OCI-LY3 (cell line): Measurements from ENCODE around the gene KRT2.

ENCODE experiments used
- H2AFZ ChIP-seq: fragments of 200-600, 300-600 bp; shearing (Covaris generic); 2 replicates; pipeline ENCODE4 v1.6.0; 2014; ENCODE audit warnings: antibody characterized with exemption, low read depth, low read length
- H3K27ac ChIP-seq: fragments of 200-600, 300-600 bp; sonication (generic); 2 replicates; pipeline ENCODE4 v1.5.1; 2014; ENCODE audit warnings: mild to moderate bottlenecking, low read length, moderate library complexity, mixed read lengths
- H3K27me3 ChIP-seq: fragments of 200-600, 300-600 bp; sonication (generic); 2 replicates; pipeline ENCODE4 v1.6.1; 2014; ENCODE audit warnings: low read depth, low read length, mixed read lengths
- H3K36me3 ChIP-seq: fragments of 200-600, 300-600 bp; sonication (generic); replicated peaks from 2 replicates; pipeline ENCODE3; 2014; ENCODE audit warnings: low read depth, low read length, mixed read lengths
- H3K4me1 ChIP-seq: fragments of 300-600, 200-600 bp; sonication (generic); 2 replicates; pipeline ENCODE4 v1.6.1; 2014; ENCODE audit warnings: low read length, mixed read lengths
- H3K4me2 ChIP-seq: fragments of 200-600, 300-600 bp; sonication (generic); 2 replicates; pipeline ENCODE4 v1.6.1; 2014; ENCODE audit warnings: low read length, mixed read lengths
- H3K4me3 ChIP-seq: fragments of 300-600, 200-600 bp; sonication (generic); 2 replicates; pipeline ENCODE4 v1.5.1; 2014; ENCODE audit warnings: antibody characterized with exemption, mild to moderate bottlenecking, low read length, moderate library complexity
- H3K79me2 ChIP-seq: fragments of 300-600, 200-600 bp; shearing (Covaris generic); 2 replicates; pipeline ENCODE4 v1.6.1; 2014; ENCODE audit warnings: mild to moderate bottlenecking, low read length, mixed read lengths
- H3K9ac ChIP-seq: fragments of 300-600, 200-600 bp; shearing (Covaris generic); 2 replicates; pipeline ENCODE4 v1.6.0; 2014; ENCODE audit warnings: mild to moderate bottlenecking, low read length, moderate library complexity
- H3K9me3 ChIP-seq: fragments of 200-600, 300-600 bp; shearing (Covaris generic); 2 replicates; pipeline ENCODE4 v1.6.1; 2014; ENCODE audit warnings: low read length, mixed read lengths; ENCODE audit not compliant: insufficient read depth
- H4K20me1 ChIP-seq: fragments of 200-600, 300-600 bp; sonication (generic); 2 replicates; pipeline ENCODE4 v1.6.1; 2016; ENCODE audit warnings: low read length, mixed read lengths; ENCODE audit not compliant: insufficient read depth
- CTCF ChIP-seq: fragments of 200-600, 300-600 bp; sonication (generic); IDR thresholded peaks from 2 replicates; pipeline ENCODE4 v1.5.1; 2014; ENCODE audit warnings: antibody characterized with exemption, low read length, low read depth
- EZH2phosphoT487 ChIP-seq: fragments of 200-600 bp; shearing (Covaris generic); IDR thresholded peaks from 2 replicates; pipeline ENCODE4 v1.6.1; 2018; ENCODE audit warnings: antibody characterized with exemption, mixed run types, low read depth

Gene KRT2

GRCh38 chr12:52627395-52628110 is 24.5 kb downstream of the KRT2 start:
- Histone ChIP-seq H3K9me3 (no peaks in the 10 kb centered on the region), H3K79me2 (no peaks in the 10 kb centered on the region)

GRCh38 chr12:52622349-52622748 is 29.7 kb downstream of the KRT2 start:
- Histone ChIP-seq H4K20me1 (no peaks in the 10 kb centered on the region), H3K4me3 (no peak overlapping the region), H3K27me3 (peaks cover 40% of the 10 kb centered on the region), H3K27ac (no peak overlapping the region), H3K36me3 (no peaks in the 10 kb centered on the region), H3K9me3 (no peaks in the 10 kb centered on the region), H3K79me2 (no peaks in the 10 kb centered on the region), H3K9ac (no peak overlapping the region), H3K4me1 (peaks cover 6% of the 10 kb centered on the region), H3K4me2 (no peak overlapping the region), H2AFZ (no peak overlapping the region)
- TF ChIP-seq EZH2phosphoT487 (no peak), CTCF (no peak)

More at GRCh38 chr12:52627395-52628110, 24.5 kb downstream of the KRT2 start:
- no peak overlapping the region for H2AFZ ChIP-seq
- H4K20me1 ChIP-seq: no peaks in the 10 kb centered on the region
- H3K4me1 ChIP-seq: peaks cover 5% of the 10 kb centered on the region; the same call in 1 of the 2 replicates
- TF ChIP-seq CTCF (no peak), EZH2phosphoT487 (no peak)
- no peaks in the 10 kb centered on the region for H3K36me3 ChIP-seq
- H3K27me3 ChIP-seq: peaks cover 43% of the 10 kb centered on the region
- H3K4me2 ChIP-seq: no peak overlapping the region
- no peak overlapping the region for H3K27ac ChIP-seq
- no peak overlapping the region for H3K9ac ChIP-seq
- H3K4me3 ChIP-seq: no peak overlapping the region

- Histone ChIP-seq H3K4me2 (no peak overlapping the region), H3K4me1 (peaks cover 6% of the 10 kb centered on the region), H3K79me2 (no peaks in the 10 kb centered on the region), H3K36me3 (no peaks in the 10 kb centered on the region), H3K27ac (no peak overlapping the region), H4K20me1 (no peaks in the 10 kb centered on the region), H3K9ac (no peak overlapping the region), H3K4me3 (no peak overlapping the region), H3K27me3 (peaks cover 21% of the 10 kb centered on the region), H3K9me3 (no peaks in the 10 kb centered on the region), H2AFZ (no peak overlapping the region)
- TF ChIP-seq EZH2phosphoT487 (no peak), CTCF (no peak)
Observed at GRCh38 chr12:52618866-52619265, 33.1 kb downstream of the KRT2 start.

GRCh38 chr12:52618216-52618615 is 33.8 kb downstream of the KRT2 start, which contains the start of gene KRT73:
Gene KRT73 (minus strand): TSS chr12:52618559. CDS start chr12:52618524, 35 bp downstream.
- H3K9ac ChIP-seq: no peak within 1 kb of the TSS

More at GRCh38 chr12:52618216-52618615, 33.8 kb downstream of the KRT2 start, which contains the start of gene KRT73:
- Histone ChIP-seq H4K20me1 (no peaks in the 10 kb centered on the region), H3K9me3 (no peaks in the 10 kb centered on the region), H3K27ac (no peak within 1 kb of the TSS), H3K36me3 (no peaks in the 10 kb centered on the region), H3K27me3 (peaks cover 20% of the 10 kb centered on the region), H3K79me2 (no peaks in the 10 kb centered on the region), H3K4me3 (no peak within 1 kb of the TSS), H2AFZ (no peak within 1 kb of the TSS), H3K4me2 (no peak within 1 kb of the TSS), H3K4me1 (peaks cover 6% of the 10 kb centered on the region)
- TF ChIP-seq EZH2phosphoT487 (no peak), CTCF (no peak)
